ENCODE results near the gene TCEA2. TPM values are rescaled to one million over a fixed set of nuclear protein-coding genes. Genes with fewer than 3 reads are reported as not detected.

TCEA2 gene
- total and polyA plus RNA-seq, 2 of the 13 experiments (the other 11 are each of a cell fraction or from before 2014, with no cell fraction given), result 28.1 to 33.7 TPM

- TF ChIP-seq ZBTB39 (CRISPR knock-in tag; IDR thresholded peaks at IDR 0.05) (peak; percentile 3; the same call in 1 of the 2 replicates), GATA4 (IDR thresholded peaks at IDR 0.05; ENCODE audit: borderline replicate concordance, low read depth) (no peak), HIC2 (CRISPR knock-in tag; IDR thresholded peaks at IDR 0.05; ENCODE audit: low read depth) (0 out of 2 replicates have a peak, but pooled peaks have one; percentile 21), RFX1 (IDR thresholded peaks at IDR 0.05) (no peak), ZNF609 (CRISPR knock-in tag; IDR thresholded peaks at IDR 0.05; ENCODE audit: borderline replicate concordance) (no peak), MXI1 (IDR thresholded peaks at IDR 0.05; ENCODE audit: borderline replicate concordance, low read depth, low read length) (0 out of 3 replicates have a peak, but pooled peaks have one; percentile 24), ZNF280B (CRISPR knock-in tag; IDR thresholded peaks at IDR 0.05; ENCODE audit: borderline replicate concordance) (no peak; the same call in 1 of the 2 replicates), RFXAP (CRISPR knock-in tag; IDR thresholded peaks at IDR 0.05; ENCODE audit: borderline replicate concordance) (no peak), MTA1 (CRISPR knock-in tag; IDR thresholded peaks at IDR 0.05; ENCODE audit: borderline replicate concordance) (peak; percentile 24; the same call in 1 of the 2 replicates), KDM4B (CRISPR knock-in tag; IDR thresholded peaks at IDR 0.05) (no peak), CENPX (CRISPR knock-in tag; IDR thresholded peaks at IDR 0.05) (no peak), TAF15 (IDR thresholded peaks at IDR 0.05; ENCODE audit: low read depth, low read length, poor library complexity, severe bottlenecking) (no peak), ZNF547 (CRISPR knock-in tag; IDR thresholded peaks at IDR 0.05) (no peak), ZFP82 (CRISPR knock-in tag; IDR thresholded peaks at IDR 0.05; ENCODE audit: borderline replicate concordance) (no peak), YY1 (IDR thresholded peaks at IDR 0.05; ENCODE audit: insufficient read depth, insufficient replicate concordance, low read depth, low read length) (no peak), JARID2 (CRISPR knock-in tag; IDR thresholded peaks at IDR 0.05; ENCODE audit: insufficient replicate concordance) (no peak), JUNB (CRISPR knock-in tag; IDR thresholded peaks at IDR 0.05; ENCODE audit: borderline replicate concordance) (no peak), HDAC6 (IDR thresholded peaks at IDR 0.05; ENCODE audit: low read depth, low read length) (no peak)
Observed at GRCh38 chr20:64021124-64021975, 41.6 kb upstream of the TCEA2 start (continued).
